ENCODE measurements around the gene CLEC19A. TPM values are rescaled to one million over a fixed set of nuclear protein-coding genes. Genes with fewer than 3 reads are reported as not detected.

CLEC19A gene
- total RNA-seq, 4 donors from 2014 or later = not detected

GRCh38 chr16:19264123-19264673 lies 21.3 kb upstream of the CLEC19A start:
- ATAC-seq = no peak
- intact Hi-C loops (cut with DNase I; ENCODE audit: low total_unique reads) = no loop called here

GRCh38 chr16:19265380-19265930 lies 20.1 kb upstream of the CLEC19A start:
- Histone ChIP-seq H3K9me3 (no peaks in the 10 kb centered on the region), H3K4me1 (no peaks in the 10 kb centered on the region), H3K27ac (no peak overlapping the region), H3K27me3 (no peaks in the 10 kb centered on the region), H3K4me3 (no peak overlapping the region), H3K36me3 (no peaks in the 10 kb centered on the region)
- ATAC-seq = no peak
- in situ Hi-C loops (cut with MboI; ENCODE audit: low sequenced_read_pairs in 4 of 4) = no loop called here
- TF ChIP-seq CTCF (IDR thresholded peaks at IDR 0.05 in 4 of 5, conservative IDR thresholded peaks at IDR 0.05 in 1 of 5) (no peak), POLR2A (IDR thresholded peaks at IDR 0.05) (no peak)
- intact Hi-C loops (cut with DNase I; ENCODE audit: low total_unique reads) = no loop called here
- DNase-seq = no peak

More at GRCh38 chr16:19264123-19264673, 21.3 kb upstream of the CLEC19A start:
- H3K9me3 ChIP-seq = no peaks in the 10 kb centered on the region
- no peak for DNase-seq
- no peak for TF ChIP-seq CTCF (IDR thresholded peaks at IDR 0.05 in 4 of 5, conservative IDR thresholded peaks at IDR 0.05 in 1 of 5)
- no peak for TF ChIP-seq POLR2A (IDR thresholded peaks at IDR 0.05)
- H3K27me3 ChIP-seq = no peaks in the 10 kb centered on the region
- no peaks in the 10 kb centered on the region for H3K36me3 ChIP-seq
- H3K4me1 ChIP-seq = no peaks in the 10 kb centered on the region
- in situ Hi-C loops (cut with MboI; ENCODE audit: low sequenced_read_pairs in 4 of 4) = no loop called here
- H3K27ac ChIP-seq = no peak overlapping the region
- no peak overlapping the region for H3K4me3 ChIP-seq

GRCh38 chr16:19266774-19267173 lies 18.8 kb upstream of the CLEC19A start:
- TF ChIP-seq CTCF (IDR thresholded peaks at IDR 0.05 in 4 of 5, conservative IDR thresholded peaks at IDR 0.05 in 1 of 5) (no peak), POLR2A (IDR thresholded peaks at IDR 0.05) (no peak)
- Histone ChIP-seq H3K4me1 (no peaks in the 10 kb centered on the region), H3K4me3 (no peak overlapping the region), H3K36me3 (no peaks in the 10 kb centered on the region), H3K9me3 (no peaks in the 10 kb centered on the region), H3K27ac (no peak overlapping the region), H3K27me3 (no peaks in the 10 kb centered on the region)
- ATAC-seq (no peak), DNase-seq (no peak)
- intact Hi-C loops (cut with DNase I; ENCODE audit: low total_unique reads) (no loop called here), in situ Hi-C loops (cut with MboI; ENCODE audit: low sequenced_read_pairs in 4 of 4) (no loop called here)

- no peak overlapping the region for H3K27ac ChIP-seq
- in situ Hi-C loops (cut with MboI; ENCODE audit: low sequenced_read_pairs in 4 of 4) = no loop called here
- ATAC-seq (no peak), DNase-seq (no peak)
- no peak overlapping the region for H3K4me3 ChIP-seq
- H3K36me3 ChIP-seq = no peaks in the 10 kb centered on the region
- intact Hi-C loops (cut with DNase I; ENCODE audit: low total_unique reads) = no loop called here
- H3K4me1 ChIP-seq = no peaks in the 10 kb centered on the region
- TF ChIP-seq POLR2A (IDR thresholded peaks at IDR 0.05) = no peak
- no peak for TF ChIP-seq CTCF (IDR thresholded peaks at IDR 0.05 in 4 of 5, conservative IDR thresholded peaks at IDR 0.05 in 1 of 5)
- H3K27me3 ChIP-seq = no peaks in the 10 kb centered on the region
- H3K9me3 ChIP-seq = no peaks in the 10 kb centered on the region
Observed at GRCh38 chr16:19269098-19269497, 16.4 kb upstream of the CLEC19A start.
